Activated gamma-delta T cell (primary cell): Measurements from ENCODE around the gene ERN1.
"Not testable (repeated sequence)": the region's sequence is repeated elsewhere in the genome, so short reads cannot be mapped to it uniquely, and the experiment has no call there.

Source experiments
- DNase-seq: peaks from one replicate; lab custom pipeline; 2025; lab: John Stamatoyannopoulos, UW

The ERN1 gene

GRCh38 chr17:64025732-64026294 lies 104.1 kb downstream of the ERN1 start:
- peak; percentile 86 for DNase-seq

- DNase-seq, result no peak
These were observed 104.9 kb downstream of the ERN1 start for GRCh38 chr17:64024781-64025731.

- DNase-seq, result no peak
These were observed 105.7 kb downstream of the ERN1 start for GRCh38 chr17:64024215-64024654.

DNA sequence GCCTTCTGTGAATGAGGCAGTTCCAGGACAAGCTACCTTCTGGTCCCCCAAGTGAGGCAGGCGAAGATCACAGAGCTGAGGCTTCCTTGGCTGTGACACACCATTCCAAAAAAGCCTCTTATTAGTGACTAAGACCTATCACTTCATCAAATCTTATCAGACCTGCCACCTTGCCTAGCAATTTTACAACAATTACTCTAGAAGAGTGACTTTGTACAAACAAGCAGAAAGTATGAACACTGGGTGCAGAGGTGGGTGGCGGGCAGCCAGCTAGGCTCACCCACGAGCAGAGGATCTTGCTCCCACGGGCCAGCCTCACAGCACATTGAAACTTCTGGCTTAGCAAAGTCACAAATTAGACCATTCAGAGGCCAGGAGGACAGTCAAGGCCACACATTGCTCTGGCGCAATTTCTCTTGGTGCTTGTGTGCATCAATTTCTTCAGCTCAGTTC lies 107.3 kb downstream of the ERN1 start:
- no peak for DNase-seq

- DNase-seq, result peak; percentile 25
These were observed 109.7 kb downstream of the ERN1 start, which contains the start of gene ICAM2 for GRCh38 chr17:64020056-64020766. Gene ICAM2 (minus strand): TSS chr17:64020633. CDS start chr17:64006691, 13,942 bp downstream.

- not testable (repeated sequence) for DNase-seq
These were observed 110.4 kb downstream of the ERN1 start for GRCh38 chr17:64019551-64019961.

GRCh38 chr17:64017381-64017980 lies 112.5 kb downstream of the ERN1 start:
- no peak for DNase-seq

DNA sequence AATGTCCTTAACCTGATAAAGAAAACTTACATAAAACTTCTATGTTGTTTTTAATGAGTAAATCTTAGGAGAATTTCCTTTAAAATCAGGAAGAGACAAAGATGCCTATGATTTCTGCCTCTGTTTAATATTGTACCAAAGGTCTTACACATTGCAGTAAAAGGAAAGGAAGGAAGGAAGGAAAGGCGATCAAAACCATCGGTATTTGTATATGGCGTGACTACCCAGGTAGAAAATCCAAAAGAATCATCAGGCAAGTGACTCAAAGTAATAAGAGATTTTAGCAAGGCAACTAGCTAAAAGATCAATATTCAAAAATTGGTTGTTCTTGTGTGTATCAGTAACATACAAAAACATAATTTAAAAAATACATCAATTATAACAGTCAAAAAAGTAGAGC lies 113.0 kb downstream of the ERN1 start:
- no peak for DNase-seq

DNA sequence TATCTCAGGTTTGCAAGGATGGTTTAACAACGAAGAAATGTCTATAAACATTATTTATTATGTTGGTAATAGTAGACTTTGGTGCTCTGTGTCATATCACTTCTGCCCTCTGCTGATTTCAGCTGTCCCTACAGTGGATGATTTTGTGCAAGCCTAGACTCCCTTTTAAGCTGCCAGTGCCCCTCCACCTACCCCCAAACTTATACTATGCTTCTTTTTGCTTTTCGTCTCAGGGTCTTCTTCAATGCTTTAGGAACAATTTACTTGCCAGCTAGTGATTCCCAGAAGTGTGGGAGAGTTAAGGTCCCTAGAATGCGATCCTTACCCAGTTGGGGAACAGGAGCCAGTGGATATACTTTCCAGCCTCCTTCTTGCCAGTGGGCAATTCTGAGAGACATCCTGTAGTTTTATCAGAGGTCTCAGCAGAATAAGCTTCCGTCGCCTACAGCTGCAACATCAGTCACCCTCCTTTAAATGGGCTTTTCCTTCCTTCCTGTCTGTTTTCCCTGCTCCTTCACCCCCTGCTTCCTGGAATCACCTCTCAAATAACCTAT lies 113.6 kb downstream of the ERN1 start:
- no peak for DNase-seq

GRCh38 chr17:64015447-64015846 lies 114.5 kb downstream of the ERN1 start:
- no peak for DNase-seq

DNA sequence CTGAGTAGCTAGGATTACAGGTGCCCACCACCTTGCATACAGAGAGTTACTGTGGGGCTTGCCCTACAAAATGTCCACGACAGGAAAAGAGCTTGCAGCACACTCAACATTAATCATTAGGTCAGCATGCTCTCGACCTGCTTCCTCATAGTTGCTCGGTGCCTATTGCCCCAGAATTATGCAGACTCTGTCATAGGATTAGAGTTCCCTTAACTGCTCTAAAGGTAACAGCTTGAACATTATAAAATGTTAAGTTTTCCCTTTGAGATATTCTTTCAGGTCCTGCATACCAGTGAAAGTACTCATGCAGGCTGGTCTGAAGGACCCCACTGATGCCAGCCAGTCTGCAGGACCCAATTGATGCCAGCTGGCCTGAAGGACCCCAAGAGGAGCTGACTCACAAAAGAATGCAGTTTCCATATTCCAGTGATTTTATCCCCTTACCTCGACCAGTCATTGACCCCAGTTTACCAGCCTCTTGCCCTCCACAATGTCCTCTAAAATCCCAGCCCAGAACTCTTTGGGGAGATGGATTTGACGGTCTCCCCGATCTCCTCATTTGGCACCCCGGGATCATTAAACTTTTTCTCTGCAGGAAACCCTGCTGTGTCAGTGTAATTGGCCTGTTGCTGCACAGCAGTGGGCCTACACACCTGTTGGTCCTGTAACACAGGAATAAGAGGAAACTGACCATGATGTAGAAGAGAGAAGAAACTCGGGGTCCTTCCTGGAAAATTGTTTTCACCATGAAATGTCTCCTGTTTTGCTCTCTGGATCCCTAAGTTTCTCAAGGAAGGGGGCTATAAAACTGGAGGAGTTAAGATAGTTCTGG lies 120.2 kb downstream of the ERN1 start:
- DNase-seq, result no peak

- DNase-seq, result no peak
These were observed 121.1 kb downstream of the ERN1 start for GRCh38 chr17:64008830-64009229.

GRCh38 chr17:64008346-64008745 lies 121.6 kb downstream of the ERN1 start:
- no peak for DNase-seq

DNA sequence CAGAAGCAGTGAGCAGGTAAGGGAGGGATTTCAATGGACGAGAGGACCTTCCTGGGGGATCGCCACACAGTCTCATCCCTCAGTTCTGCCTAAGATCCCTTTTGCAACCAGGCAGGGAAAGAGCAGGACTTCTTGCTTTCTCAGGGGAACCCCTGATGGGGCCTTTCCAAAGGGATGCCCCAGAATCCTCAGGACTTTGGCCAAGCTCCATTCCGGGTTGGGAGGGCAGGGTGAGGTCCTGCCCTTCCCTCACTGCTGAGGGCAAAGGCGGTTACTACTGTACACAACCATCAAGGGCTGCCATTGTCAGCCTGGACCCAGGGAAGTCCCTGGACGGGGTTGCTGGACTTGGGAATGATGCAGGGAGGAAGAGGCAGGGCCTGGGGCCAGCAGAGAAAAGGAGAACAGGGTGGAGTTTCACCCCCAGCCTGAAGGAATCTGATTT lies 122.1 kb downstream of the ERN1 start:
- DNase-seq, result no peak

GRCh38 chr17:64007089-64007837 lies 122.7 kb downstream of the ERN1 start:
- not testable (repeated sequence) for DNase-seq

DNA sequence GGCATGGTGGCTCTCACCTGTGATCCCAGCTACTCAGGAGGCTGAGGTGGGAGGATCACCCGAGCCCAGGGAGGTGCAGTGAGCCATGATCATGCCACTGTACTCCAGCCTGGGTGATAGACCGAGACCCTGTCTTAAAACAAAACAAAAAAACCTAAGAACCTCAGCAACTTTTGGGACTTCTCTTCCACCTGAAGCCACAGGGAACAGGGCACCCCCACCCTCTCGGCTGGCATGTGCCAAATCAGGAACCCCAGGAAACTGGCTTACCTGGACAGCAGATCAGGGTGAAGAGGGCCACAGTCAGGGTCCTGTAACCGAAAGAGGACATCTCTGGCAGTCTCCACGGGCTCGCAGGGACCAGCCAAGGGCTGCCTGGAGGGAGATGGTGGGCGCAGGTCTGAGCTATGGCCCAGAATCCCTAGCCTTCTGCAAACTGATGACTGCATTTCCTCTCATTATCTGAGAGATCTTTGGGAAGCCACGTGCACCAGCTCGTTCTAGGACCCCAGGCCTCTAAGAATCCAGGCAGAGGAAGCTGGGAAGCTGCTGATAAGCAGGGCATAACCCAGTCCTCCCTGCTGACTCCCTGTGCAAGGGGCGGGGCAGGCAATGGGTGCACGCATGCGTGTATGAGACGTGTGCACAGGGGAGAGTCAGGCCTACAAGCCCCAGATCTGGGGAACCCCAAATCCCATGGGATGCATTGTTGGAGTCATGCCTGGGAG lies 123.4 kb downstream of the ERN1 start:
- no peak for DNase-seq

DNA sequence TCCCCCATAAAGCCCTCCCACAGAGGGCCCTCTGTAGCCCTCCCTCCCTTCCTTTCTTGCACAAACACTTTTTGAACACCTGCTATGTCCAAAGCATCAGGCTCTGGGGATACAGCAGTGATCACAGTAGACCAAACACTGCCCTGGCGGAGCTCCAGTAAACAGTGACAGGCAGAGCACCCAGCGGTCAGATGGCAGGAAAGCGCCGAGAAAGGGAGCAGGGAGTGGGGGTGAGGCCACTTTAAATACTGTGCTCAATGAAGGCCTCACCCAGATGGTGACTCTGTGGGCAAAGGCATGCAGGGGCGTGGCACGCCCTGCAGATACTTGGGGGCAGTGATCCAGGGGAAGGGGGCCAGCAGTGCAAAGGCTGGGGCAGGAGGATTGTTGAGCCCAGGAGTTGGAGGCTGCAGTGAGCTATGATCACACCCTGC lies 124.2 kb downstream of the ERN1 start:
- DNase-seq, result no peak

DNA sequence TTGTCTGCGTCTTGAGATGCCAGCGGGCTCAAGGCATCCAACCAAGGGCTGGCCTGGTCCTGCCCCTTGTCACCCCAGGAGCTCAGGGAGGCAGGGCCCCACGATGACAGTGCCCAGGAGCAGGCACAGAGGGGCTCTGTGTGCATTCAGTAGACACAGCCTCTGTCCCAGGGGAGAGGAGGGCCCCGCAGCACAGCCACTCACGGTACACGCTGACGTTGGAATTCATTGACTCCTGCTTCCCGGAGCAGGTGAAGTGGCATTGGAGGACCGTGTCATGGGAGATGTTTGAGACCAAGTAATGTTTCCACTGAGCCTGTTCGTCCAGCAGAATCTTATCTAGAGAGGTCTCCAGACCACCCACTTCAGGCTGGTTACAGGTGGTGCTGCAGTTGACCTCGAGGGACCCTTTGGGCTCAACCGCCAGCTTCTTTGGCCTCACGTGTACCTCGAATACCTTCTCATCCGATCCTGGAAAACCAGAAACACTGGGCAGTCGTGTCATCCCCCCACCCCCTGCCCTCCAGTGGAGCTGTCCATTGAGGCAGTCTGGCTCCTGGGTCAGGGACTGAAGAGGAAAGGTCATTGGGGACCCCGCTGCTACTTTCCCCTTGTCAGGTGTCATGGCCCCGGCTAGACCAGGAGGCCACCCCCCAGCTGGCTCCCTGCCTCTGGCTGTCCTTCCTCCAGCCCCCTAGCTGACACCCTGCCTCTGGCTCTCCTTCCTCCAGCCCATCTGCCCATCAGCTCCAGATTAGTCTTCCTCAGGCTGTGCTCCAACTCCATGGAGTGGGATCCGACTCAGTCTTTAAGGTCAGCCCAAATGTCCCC lies 124.8 kb downstream of the ERN1 start:
- DNase-seq, result no peak
